DOHH2 (cell line): ENCODE data around the gene SBSN.

Experiments used
- H3F3A ChIP-seq: fragments of 200-600 bp; sonication (generic), shearing (Covaris generic); 2 replicates; pipeline ENCODE4 v1.6.0; 2016; ENCODE audit warnings: antibody characterized with exemption, mild to moderate bottlenecking; ENCODE audit not compliant: control insufficient read depth, insufficient read depth
- H3K27ac ChIP-seq: fragments of 200-600 bp; sonication (generic); 2 replicates; pipeline ENCODE4 v1.5.1; 2014; ENCODE audit warnings: low read depth, mild to moderate bottlenecking, low read length, moderate library complexity
- H3K27me3 ChIP-seq: fragments of 200-600 bp; sonication (generic); 2 replicates; pipeline ENCODE4 v1.6.1; 2014; ENCODE audit warnings: mild to moderate bottlenecking, low read length, mixed read lengths; ENCODE audit not compliant: control insufficient read depth
- H3K36me3 ChIP-seq: fragments of 200-600 bp; sonication (generic); 2 replicates; pipeline ENCODE4 v1.6.1; 2014; ENCODE audit warnings: mild to moderate bottlenecking, low read length, moderate library complexity, mixed read lengths; ENCODE audit not compliant: control insufficient read depth
- H3K4me1 ChIP-seq: fragments of 200-600 bp; sonication (generic); 2 replicates; pipeline ENCODE4 v1.6.1; 2014; ENCODE audit warnings: mild to moderate bottlenecking, low read length, mixed read lengths; ENCODE audit not compliant: control insufficient read depth
- H3K4me2 ChIP-seq: fragments of 200-600 bp; sonication (generic); 2 replicates; pipeline ENCODE4 v1.6.0; 2014; ENCODE audit warnings: mild to moderate bottlenecking, low read length, moderate library complexity
- H3K4me3 ChIP-seq: fragments of 200-600 bp; sonication (generic); 2 replicates; pipeline ENCODE4 v1.5.1; 2014; ENCODE audit warnings: mild to moderate bottlenecking, low read length, mixed read lengths
- H3K79me2 ChIP-seq: fragments of 200-600 bp; sonication (generic); 2 replicates; pipeline ENCODE4 v1.6.1; 2014; ENCODE audit warnings: mild to moderate bottlenecking, low read length, mixed read lengths; ENCODE audit not compliant: control insufficient read depth
- H3K9me2 ChIP-seq: fragments of 200-600 bp; sonication (generic); replicated peaks from 2 replicates; pipeline ENCODE4 v1.6.1; 2014; ENCODE audit warnings: mild to moderate bottlenecking, low read length, mixed read lengths; ENCODE audit not compliant: control insufficient read depth
- H3K9me3 ChIP-seq: fragments of 200-600 bp; sonication (generic); 2 replicates; pipeline ENCODE4 v1.6.1; 2014; ENCODE audit warnings: antibody characterized with exemption, low read length, mixed read lengths; ENCODE audit not compliant: control insufficient read depth, insufficient read depth
- H4K20me1 ChIP-seq: fragments of 200-600 bp; sonication (generic); 2 replicates; pipeline ENCODE4 v1.6.0; 2014; ENCODE audit warnings: low read depth, mild to moderate bottlenecking, antibody characterized with exemption, low read length, moderate library complexity; ENCODE audit not compliant: control insufficient read depth, insufficient read depth
- EZH2phosphoT487 ChIP-seq: fragments of 200-600 bp; sonication (generic); IDR thresholded peaks from 2 replicates; pipeline ENCODE4 v1.6.1; 2017; ENCODE audit warnings: borderline replicate concordance, mild to moderate bottlenecking, antibody characterized with exemption, low read length, moderate library complexity, mixed read lengths
- TF ChIP-seq, protein P1 (sequence below): fragments of 200-600 bp; sonication (generic); IDR thresholded peaks from one replicate; pipeline ENCODE4 v1.5.1; 2014; ENCODE audit warnings: antibody characterized with exemption, mild to moderate bottlenecking, low read depth, low read length; ENCODE audit not compliant: poor library complexity, severe bottlenecking

The SBSN gene

GRCh38 chr19:35560677-35561076, 32.6 kb upstream of the SBSN start:
- Histone ChIP-seq H3K27ac (no peak overlapping the region), H3K79me2 (no peaks in the 10 kb centered on the region), H3K9me2 (no peaks in the 10 kb centered on the region), H3F3A (no peaks in the 10 kb centered on the region), H3K9me3 (no peaks in the 10 kb centered on the region), H3K4me1 (peaks cover 11% of the 10 kb centered on the region), H3K27me3 (peaks cover 19% of the 10 kb centered on the region), H4K20me1 (no peaks in the 10 kb centered on the region; the same call in 1 of the 2 replicates), H3K4me2 (no peak overlapping the region), H3K36me3 (no peaks in the 10 kb centered on the region), H3K4me3 (no peak overlapping the region)
- no peak for TF ChIP-seq EZH2phosphoT487
- TF ChIP-seq, protein P1, sequence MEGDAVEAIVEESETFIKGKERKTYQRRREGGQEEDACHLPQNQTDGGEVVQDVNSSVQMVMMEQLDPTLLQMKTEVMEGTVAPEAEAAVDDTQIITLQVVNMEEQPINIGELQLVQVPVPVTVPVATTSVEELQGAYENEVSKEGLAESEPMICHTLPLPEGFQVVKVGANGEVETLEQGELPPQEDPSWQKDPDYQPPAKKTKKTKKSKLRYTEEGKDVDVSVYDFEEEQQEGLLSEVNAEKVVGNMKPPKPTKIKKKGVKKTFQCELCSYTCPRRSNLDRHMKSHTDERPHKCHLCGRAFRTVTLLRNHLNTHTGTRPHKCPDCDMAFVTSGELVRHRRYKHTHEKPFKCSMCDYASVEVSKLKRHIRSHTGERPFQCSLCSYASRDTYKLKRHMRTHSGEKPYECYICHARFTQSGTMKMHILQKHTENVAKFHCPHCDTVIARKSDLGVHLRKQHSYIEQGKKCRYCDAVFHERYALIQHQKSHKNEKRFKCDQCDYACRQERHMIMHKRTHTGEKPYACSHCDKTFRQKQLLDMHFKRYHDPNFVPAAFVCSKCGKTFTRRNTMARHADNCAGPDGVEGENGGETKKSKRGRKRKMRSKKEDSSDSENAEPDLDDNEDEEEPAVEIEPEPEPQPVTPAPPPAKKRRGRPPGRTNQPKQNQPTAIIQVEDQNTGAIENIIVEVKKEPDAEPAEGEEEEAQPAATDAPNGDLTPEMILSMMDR, result no peak

- no peak overlapping the region for H3K27ac ChIP-seq
- H3K9me2 ChIP-seq, result no peaks in the 10 kb centered on the region
- H3K4me3 ChIP-seq, result no peak overlapping the region
- no peaks in the 10 kb centered on the region; the same call in 1 of the 2 replicates for H4K20me1 ChIP-seq
- H3K4me1 ChIP-seq, result peaks cover 11% of the 10 kb centered on the region
- no peaks in the 10 kb centered on the region for H3K79me2 ChIP-seq
- H3K27me3 ChIP-seq, result peaks cover 19% of the 10 kb centered on the region
- TF ChIP-seq, protein P1, result no peak
- TF ChIP-seq EZH2phosphoT487, result no peak
- no peaks in the 10 kb centered on the region for H3K9me3 ChIP-seq
- H3K36me3 ChIP-seq, result no peaks in the 10 kb centered on the region
- H3F3A ChIP-seq, result no peaks in the 10 kb centered on the region
- no peak overlapping the region for H3K4me2 ChIP-seq
These were observed 32.2 kb upstream of the SBSN start for GRCh38 chr19:35560271-35560670.

GRCh38 chr19:35559781-35560180, 31.7 kb upstream of the SBSN start:
- Histone ChIP-seq H3K4me2 (no peak overlapping the region), H3K27me3 (peaks cover 19% of the 10 kb centered on the region), H3K36me3 (no peaks in the 10 kb centered on the region), H3K9me3 (no peaks in the 10 kb centered on the region), H3F3A (no peaks in the 10 kb centered on the region), H3K9me2 (no peaks in the 10 kb centered on the region), H3K79me2 (no peaks in the 10 kb centered on the region), H3K4me3 (no peak overlapping the region), H3K27ac (no peak overlapping the region), H4K20me1 (no peaks in the 10 kb centered on the region; the same call in 1 of the 2 replicates), H3K4me1 (peaks cover 11% of the 10 kb centered on the region)
- no peak for TF ChIP-seq EZH2phosphoT487
- TF ChIP-seq, protein P1, result peak; percentile 9

- H3K9me2 ChIP-seq, result no peaks in the 10 kb centered on the region
- H3K79me2 ChIP-seq, result no peaks in the 10 kb centered on the region
- H3K4me3 ChIP-seq, result no peak overlapping the region
- no peaks in the 10 kb centered on the region; the same call in 1 of the 2 replicates for H4K20me1 ChIP-seq
- peaks cover 11% of the 10 kb centered on the region for H3K4me1 ChIP-seq
- no peak overlapping the region for H3K27ac ChIP-seq
- peaks cover 17% of the 10 kb centered on the region for H3K27me3 ChIP-seq
- H3K4me2 ChIP-seq, result peak overlapping the region; percentile 21
- H3K36me3 ChIP-seq, result no peaks in the 10 kb centered on the region
- H3F3A ChIP-seq, result no peaks in the 10 kb centered on the region
- no peaks in the 10 kb centered on the region for H3K9me3 ChIP-seq
- TF ChIP-seq, protein P1, result no peak
- no peak for TF ChIP-seq EZH2phosphoT487
These were observed 31.2 kb upstream of the SBSN start for GRCh38 chr19:35559281-35559659.
